ENCODE data around the gene CEP83. TPM values are rescaled to one million over a fixed set of nuclear protein-coding genes. Genes with fewer than 3 reads are reported as not detected.

CEP83 gene
- total RNA-seq, 1 donor = 11.8 TPM

DNA sequence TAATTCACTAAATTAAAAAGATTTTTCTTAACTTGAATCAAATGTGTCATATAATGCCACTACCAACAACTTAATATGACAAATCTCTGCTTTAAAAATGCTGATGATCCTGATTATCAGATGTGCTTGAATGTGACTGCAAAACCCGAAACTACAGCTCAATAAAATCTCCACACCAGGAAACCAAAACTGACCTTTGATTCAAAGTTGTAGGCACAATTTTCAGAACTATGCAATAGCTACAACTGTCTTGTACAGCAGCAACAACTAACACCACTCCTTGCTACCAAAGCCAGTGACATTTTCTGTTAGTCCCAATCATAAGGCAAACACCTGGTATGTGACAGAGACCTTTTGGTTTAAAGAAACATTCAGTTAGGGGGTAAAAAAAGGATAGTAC, 147.3 kb downstream of the CEP83 start:
- DNase-seq (ENCODE audit: low read depth in 2 of 3, low spot score in 2 of 3) = no peak

DNA sequence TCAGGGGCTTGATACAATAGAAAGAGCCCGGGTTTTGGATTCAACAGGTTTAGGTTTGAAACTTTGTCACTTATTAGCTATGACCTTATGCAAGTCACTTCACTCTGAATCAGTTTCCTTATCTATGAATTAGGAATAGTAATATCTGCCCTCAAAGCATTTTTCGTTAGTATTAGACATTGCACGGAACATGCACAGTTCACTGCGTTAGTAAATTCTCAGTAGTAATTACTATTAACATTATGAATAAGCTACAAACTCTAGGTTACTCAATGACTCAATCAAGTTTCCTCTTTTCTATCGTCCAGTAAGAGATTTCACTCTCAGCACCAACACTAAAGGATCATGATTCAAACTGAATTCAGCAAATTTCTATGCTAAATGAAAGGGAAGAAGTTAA, 150.3 kb downstream of the CEP83 start:
- no peak for DNase-seq (ENCODE audit: low read depth in 2 of 3, low spot score in 2 of 3)

DNA sequence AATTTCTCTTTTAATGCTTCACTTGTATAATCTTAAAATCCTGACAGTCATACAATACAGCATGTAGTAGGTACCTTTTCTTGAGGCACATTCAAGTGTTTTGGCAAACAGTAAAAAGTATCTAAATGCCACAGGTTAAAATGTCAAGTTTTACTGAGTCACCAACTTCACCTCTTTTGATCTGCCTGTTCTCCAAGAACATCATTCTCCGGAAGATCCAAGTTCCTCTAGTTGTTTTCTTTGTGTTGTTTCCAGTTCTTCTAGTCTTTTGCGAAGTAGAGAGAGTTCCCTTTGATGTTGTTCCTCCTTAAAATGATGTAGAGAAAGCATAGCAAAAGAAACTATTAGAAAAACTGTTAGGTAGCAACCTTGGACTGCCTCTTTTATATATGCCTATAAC, 151.1 kb downstream of the CEP83 start:
- no peak for DNase-seq (ENCODE audit: low read depth in 2 of 3, low spot score in 2 of 3)

DNA sequence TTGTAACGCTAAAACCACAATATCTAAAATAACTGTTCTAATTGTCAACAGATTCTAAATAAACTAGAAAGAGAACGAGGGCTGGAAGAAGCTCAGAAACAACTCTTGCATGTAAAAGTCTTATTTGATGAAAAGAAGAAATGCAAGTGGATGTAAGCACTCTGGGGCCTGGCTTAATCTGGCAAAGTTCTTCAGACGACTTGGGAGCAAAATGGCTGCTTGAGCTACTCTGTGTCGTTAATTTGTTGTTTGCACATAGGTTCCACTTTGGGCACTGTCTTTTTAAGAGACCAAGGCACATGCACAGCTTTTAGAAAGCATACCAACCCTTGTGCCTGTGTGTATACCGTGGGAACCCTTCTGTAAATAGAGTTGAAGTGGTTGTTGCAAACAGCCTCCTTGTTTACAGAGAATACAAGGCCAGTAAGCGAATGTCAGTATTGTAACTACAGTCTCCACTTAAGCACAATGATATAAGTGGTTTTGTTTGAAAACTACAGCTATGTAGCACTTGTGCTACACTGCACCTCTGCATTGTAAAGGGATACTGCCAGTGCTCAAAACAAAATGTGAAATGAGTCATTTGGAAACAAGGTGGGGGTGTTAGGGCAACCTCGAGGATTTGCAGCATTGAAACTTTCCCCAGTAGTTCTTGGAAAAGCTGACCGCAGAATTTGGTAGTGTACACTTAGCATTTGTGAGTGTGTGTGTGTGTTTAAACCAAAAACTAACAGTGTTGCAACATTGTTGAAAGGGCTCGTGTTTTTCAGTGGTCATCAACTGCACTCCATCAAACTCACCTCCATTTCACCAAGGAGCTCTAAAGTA, 154.3 kb downstream of the CEP83 start:
- no peak for DNase-seq (ENCODE audit: low read depth in 2 of 3, low spot score in 2 of 3)

DNA sequence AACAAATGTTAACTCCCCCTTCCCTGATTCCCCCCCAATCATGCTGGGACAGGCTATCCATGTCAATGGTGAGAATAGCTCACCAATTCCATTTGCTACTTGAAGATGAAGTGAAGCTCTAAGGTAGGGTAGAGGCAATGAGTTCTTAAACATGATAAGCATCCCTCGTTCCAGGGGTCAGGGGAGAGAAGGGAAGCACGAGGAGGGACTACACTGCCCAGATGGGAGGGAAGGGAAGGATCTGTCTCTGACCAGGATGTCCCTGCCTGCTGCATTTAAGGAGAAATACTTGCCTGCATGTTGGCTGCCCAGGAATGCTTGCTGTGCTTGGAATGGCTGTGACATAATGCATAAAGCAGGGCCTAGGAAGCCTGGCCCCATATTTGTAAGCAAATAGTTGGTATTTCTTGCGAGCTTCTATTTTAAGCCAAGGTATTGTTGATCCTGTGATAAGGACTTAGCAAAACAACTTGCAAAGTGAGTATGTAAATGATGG, 155.1 kb downstream of the CEP83 start:
- DNase-seq (ENCODE audit: low read depth in 2 of 3, low spot score in 2 of 3) = no peak

DNA sequence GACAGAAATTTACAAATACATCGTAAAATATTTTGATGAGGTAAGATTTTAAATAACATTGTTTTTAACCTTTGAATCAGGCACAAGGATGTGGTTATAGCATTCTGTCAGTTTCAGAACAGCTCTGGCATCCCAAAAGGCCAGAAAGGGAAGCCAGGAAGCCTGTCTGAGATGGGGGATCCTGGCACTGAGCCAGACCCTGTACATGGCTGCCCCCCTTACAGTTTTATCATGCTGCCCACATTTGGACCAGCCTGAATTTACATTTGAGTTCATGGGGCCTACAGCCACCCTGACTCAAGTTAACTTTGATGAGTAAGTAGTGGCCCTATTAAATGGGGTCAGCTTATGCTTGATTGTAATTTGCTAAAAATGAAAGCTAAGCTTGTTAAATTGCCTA, 155.7 kb downstream of the CEP83 start:
- no peak for DNase-seq (ENCODE audit: low read depth in 2 of 3, low spot score in 2 of 3)

DNA sequence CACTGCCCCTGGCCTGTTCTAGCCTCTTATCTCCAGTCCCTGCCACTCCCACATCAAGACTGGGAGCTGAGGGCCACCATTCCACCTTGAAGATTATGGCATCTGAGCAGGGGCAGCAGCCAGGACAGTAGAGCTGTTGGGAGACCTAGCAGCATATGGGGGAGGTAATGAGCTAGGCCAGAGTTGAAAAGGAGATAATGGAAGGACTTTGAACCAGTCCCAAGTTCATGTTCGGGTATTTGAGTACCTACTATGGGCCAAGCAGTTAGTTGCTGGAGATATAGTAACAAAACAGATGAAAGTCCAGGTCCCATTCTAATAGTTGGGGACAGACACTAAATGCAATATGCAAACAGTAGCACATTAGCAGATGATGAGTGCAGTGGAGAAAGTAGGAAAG, 159.8 kb downstream of the CEP83 start:
- no peak for DNase-seq (ENCODE audit: low read depth in 2 of 3, low spot score in 2 of 3)

DNA sequence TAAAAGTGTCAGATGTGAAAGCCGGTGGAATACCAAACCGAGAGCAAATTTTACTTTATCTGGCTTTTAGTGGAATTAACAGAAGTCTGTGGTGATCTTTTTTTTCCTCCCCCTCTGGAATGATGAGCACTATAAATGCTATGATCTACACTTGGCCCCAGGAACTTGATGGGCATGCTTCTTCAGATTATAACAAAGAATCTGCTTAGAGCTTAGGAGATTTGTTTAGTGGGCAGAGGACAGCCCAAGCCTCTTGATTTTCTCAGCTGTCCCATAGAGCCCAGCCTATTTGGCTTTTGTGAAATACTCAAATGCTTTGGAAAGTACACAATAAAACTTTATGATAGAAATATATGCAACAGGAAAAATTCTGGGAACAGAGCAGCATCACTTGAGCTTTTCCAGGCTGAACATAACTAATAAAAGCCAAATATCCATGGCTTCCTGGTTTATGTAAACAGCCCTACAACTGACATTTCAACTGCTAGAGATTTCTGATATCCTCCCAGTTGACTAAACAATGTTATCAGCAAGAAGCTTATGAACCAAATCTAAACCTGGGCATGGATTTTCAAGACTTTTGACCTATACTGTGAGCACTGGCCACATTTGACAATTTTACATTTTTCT, 161.7 kb downstream of the CEP83 start:
- no peak for DNase-seq (ENCODE audit: low read depth in 2 of 3, low spot score in 2 of 3)

DNA sequence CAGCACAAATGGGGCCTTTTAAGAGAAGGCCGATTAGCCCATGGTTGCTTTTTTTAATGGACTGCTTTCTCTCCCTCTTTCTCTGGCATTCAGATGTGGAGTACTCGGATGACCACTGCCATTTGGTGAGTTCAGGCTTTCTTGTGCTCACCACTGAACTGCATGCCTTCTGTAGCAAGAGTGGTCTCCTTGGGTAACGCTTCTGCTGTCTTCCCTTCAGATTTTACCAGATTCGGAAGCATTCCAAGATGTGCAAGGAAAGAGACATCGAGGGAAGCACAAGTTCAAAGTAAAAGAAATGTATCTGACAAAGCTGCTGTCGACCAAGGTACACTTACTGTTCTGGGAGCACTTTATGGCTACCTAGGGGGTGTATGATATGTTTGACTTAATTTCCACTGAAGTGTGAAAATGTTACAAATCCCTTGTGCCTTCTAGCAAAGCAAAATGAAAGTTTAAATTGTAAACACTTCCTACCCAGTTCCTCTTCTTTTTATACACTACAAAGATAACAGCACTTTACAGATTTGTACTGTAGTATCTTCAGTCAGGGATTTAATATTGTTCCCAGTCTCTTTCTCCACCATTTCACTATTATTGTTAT, 162.5 kb downstream of the CEP83 start:
- no peak for DNase-seq (ENCODE audit: low read depth in 2 of 3, low spot score in 2 of 3)

DNA sequence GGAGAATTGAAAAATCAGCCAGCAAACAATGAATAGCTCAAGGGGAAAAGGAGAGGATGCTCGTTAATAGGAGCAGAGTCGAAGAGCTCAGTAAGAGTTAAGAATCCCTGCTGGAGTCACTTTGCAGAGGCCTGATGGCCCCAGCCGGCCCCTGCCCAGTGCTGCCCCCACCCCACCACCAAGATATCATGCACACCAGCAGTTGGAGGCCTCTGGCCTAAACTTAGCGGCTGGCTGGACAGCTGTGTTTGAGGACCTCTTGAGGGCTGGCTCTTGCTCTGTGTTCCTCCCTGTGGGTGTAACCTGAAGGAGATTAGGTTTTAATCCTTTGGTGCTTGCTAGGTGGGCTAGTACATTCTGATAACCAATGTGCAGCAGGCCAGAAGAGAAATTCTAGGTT, 169.3 kb downstream of the CEP83 start:
- DNase-seq (ENCODE audit: low read depth in 2 of 3, low spot score in 2 of 3) = no peak

DNA sequence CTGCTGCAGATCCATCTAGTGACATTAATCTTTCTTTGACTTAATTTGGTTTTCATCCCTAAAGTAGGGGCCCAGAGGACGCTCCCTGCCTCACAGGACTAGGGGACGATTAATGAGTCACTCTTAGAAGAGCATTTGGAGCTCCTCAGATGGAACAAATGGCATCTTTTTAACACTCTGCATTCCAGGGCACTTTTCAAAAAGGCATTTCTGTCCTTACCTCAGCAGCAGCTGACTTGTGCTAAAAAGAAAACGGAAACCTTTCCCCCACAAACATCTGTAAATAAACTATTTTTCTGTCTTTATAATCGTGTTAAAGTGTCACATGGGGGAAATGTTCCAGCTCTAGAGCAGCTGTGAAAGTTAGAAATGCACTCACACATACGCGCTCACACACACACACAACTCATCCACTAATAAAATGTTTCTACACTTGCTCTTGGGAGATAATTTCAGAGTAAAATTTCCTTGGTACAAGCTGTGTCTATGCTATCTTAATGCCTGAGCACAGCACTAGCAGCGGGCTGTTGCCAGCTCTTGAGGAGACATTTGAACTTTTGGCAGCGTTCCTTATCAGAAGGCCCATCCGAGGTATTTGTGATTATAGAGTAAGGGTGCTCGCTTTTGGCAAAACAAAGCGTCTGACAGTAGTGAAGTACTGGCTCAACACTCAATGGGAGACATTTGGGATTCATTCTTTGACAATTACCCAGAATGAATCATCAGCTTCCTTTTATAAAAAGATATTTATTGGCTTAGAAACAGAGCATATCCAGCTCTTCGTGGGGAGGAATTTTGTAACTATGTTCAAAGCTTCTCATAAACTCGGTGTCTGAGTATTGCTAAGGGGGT, 170.0 kb downstream of the CEP83 start:
- no peak for DNase-seq (ENCODE audit: low read depth in 2 of 3, low spot score in 2 of 3)

DNA sequence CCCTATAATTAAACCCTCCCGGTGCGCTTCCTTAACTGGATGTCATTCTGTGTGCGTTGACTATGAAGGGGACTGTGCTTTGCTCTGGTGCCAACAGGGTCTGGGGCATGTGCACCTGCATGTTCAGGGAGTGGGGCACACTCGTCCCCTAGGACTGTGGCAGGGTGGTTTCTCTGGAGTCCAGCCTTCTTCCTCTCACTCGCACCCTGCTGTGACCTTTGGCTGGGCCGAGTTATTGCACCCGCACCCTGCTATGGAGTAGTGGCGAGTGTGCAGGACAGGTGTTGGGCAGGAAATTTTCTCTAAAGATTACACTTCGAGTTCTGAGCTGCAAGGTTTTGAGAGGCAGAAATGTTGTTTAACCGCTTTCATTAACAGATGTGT, 172.4 kb downstream of the CEP83 start:
- no peak for DNase-seq (ENCODE audit: low read depth in 2 of 3, low spot score in 2 of 3)

DNA sequence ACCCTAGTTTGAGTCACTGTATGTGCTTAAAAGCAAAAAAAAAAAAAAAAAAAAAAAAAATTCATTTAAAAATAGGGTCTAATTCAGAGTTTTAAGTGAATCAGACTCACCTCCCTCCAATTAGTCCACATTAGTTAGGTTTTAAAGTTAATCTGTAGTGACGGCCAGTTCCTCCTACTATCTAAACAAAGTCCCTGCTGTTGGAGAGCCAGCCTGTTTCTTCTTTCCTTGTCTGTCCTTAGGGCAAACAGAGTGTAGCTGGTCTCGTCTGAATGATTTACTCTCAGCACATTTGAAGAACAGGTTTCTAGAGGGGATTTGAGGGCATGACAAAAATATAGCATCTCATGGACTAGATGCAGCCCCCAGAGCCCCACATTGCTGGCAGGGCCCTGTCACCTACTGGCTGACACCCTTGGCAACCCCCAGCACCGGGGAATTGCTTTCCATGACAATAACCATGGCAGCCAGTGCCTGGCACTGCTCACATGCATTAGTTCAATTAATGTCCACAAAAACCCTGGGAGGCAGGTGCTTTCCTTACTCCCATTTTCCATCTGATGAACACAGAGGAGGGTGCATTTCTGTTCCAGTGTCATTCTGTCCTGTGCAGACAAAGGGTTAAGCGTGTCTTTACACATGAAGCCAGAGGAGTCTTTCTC, 173.0 kb downstream of the CEP83 start:
- DNase-seq (ENCODE audit: low read depth in 2 of 3, low spot score in 2 of 3) = no peak

DNA sequence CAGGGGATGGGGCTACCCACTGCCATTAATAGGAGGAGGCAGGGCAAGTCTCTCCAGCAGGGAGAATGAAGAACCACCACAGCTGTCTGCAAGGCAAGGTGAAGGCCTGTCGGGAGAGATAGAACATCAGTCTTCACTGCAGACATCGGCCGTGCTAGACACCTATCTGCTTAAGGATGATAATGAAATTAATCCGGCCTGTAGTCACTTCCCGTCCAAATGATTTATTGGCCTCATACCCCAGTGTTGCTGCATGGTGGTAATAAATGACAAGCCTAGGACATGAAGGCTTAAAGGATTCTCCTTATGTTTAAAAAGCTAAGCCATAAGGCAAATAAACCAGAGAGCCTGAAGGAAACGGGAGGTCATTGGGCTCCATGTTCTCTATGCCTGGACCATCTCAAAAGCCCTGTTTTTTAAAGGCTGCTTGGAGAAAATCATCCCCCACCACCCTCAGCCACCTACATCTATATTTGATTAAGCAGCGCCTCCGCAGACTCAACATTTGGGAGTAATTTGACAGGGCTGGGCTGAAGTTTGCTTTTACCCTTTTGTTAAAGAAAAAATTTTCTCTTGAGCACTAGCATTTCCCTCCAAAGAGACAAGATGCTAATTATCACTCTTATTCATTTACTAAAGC, 173.6 kb downstream of the CEP83 start:
- DNase-seq (ENCODE audit: low read depth in 2 of 3, low spot score in 2 of 3) = no peak

DNA sequence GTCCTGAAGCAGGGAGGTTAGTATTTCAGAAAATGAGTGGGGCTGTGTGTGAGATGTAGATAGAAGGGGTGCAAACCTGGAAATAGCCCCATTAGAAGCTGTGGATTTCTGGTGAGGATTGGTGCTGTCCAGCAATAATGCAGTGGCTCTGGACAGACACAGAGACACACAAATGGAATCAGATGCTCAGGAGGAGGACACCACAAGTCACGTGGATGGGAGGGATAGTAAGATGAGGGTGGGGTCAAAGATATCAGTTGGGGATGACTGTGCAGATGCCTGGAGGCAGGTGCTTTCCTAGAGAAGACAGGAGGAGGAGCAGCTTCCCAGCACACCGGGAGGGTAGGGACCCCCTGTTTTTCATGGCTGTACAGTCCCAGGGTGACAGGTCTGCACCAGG, 174.8 kb downstream of the CEP83 start:
- DNase-seq (ENCODE audit: low read depth in 2 of 3, low spot score in 2 of 3) = no peak

DNA sequence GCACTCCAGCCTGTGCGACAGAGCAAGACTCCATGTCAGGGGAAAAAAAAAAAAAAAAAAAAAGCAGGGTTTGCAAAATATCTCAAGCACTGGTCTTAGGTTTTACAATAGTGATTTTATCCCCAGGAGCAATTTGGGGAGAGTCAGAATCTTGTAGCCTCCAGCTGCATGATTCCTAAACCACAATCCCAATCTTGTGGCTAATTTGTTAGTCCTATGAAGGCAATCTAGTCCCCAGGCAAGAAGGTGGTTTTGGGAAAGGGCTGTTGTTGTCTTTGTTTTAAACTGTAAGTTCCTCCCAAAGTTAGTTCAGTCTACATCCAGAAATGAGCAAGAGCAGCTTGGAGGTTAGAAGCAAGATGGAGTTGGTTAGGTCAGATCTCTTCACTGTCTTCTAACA, 175.6 kb downstream of the CEP83 start:
- no peak for DNase-seq (ENCODE audit: low read depth in 2 of 3, low spot score in 2 of 3)

DNA sequence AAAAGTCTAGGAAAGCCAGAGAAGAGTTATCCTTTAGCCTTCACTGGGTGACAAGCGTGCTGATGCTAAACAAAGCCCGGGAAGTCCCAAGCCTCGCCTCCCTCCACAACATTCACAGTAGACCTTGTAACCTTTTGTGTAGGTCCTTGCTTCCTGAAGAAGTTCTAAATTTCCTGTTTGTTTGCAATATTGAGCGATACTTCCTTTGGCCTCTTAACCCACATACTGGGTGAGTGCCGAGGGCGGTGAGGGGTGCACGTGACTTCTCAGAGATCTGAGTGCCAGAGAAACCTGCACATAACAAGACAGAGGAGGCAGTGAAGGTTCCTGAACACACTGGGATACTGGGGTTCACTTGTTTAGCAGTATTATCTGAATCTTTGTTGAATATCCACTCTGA, 177.0 kb downstream of the CEP83 start:
- DNase-seq (ENCODE audit: low read depth in 2 of 3, low spot score in 2 of 3) = no peak

DNA sequence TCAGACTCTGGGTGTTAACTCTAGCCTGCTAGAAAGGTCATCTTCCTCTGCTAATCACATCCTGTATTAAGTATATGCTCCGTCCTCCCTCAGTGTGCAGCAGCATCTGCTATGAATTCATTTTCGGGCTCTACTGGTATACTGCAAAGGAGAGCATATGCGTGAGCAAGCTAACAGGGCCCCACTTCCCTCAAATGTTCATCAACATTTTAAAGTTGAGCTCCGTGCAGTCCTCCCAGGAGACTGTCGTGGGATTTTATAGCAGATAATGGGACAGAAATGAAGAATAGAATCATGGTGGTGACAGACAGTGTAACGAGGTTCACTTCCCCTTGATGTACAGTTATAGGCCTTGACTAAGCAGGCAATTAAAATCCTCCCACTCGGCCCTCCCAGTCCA, 179.6 kb downstream of the CEP83 start:
- DNase-seq (ENCODE audit: low read depth in 2 of 3, low spot score in 2 of 3) = no peak

DNA sequence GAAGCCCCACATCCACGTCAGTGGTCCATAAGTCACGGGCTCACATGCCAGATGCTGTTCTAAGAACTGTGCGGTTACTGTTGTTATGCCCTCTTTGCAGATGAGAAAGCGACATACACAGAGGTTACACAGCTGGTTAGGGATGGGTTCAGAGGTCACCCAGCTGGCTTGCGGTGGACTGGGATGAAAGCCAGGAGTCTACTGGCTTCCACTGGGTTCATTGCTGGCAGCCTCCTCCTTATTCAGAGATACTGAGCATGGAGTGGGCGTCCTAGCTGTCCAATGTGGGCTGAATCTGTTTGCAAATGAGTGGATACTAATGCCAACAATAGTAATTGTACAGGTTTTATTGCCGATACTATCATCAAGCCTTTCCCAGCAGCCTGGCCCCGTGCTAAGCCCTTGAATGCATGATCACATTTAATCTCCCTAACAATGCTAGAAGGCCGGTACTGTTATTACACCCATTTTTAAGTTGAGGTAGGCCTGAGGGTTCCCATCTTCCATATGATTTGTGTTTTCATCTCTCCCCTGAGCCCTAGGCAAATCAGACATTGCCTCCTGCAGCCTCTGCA, 182.2 kb downstream of the CEP83 start:
- no peak for DNase-seq (ENCODE audit: low read depth in 2 of 3, low spot score in 2 of 3)

DNA sequence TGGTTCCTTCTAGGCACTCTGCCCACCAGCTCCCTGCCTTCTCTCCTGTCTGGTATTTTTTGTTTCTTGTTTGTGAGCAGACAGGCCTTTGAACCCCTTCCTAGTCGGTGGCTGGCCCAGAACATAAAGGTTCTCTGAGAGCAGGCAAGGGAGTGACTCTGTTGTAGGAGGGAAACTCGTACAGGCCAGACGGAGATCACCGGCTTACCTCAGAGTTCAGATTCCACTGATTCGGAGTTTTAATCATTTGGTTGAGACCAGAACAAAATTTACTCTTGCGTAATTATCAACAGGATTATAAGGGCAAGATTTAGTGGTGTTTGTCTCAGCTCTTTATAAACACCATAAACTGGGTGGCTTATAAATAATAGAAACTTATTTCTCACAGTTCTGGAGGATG, 182.9 kb downstream of the CEP83 start:
- DNase-seq (ENCODE audit: low read depth in 2 of 3, low spot score in 2 of 3) = no peak
